ENCODE data around the gene TMEM212. TPM values are rescaled to one million over a fixed set of nuclear protein-coding genes. Genes with fewer than 3 reads are reported as not detected.

The TMEM212 gene
- total and polyA plus RNA-seq, 2 of the 13 experiments (the other 11 are each of a cell fraction or from before 2014, with no cell fraction given) = not detected

DNA sequence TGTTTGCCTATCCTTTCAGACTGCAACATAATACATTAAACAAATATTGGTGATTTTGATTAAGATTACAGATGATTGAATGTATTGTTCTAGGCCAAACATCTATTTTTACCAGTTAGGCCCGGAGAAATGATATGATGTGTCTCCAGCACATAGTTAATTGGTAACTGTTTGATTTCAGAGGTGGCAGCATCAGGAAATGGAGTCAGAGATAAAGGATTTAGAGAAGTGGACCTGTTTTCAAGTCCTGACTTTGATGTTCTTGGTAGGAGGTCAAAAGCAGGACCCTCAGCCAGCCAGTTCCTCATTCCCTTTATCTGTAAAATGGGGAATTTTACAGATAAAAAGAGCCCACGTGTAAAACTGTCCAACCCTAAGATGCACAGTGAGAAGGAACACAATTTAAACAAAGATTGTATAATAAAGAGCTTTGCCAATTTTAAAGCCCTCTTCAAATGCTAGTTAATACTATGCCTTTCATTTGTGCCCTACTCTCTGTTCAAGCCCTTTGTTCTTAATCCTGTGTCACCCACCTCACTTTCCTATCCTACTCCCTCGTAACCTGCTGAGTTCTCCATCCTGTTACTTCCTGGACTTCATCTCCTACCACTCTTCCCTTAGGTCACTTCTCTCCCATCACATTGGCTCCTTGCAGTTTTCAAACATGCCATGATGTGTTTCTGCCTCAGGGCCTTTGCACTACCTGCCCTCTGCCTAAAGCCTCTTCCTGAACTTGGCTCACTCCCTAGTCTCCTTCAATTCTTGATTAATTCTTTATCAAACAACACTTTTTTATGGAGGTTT lies 2.5 kb downstream of the TMEM212 start (continued):
- TF ChIP-seq, protein P1, sequence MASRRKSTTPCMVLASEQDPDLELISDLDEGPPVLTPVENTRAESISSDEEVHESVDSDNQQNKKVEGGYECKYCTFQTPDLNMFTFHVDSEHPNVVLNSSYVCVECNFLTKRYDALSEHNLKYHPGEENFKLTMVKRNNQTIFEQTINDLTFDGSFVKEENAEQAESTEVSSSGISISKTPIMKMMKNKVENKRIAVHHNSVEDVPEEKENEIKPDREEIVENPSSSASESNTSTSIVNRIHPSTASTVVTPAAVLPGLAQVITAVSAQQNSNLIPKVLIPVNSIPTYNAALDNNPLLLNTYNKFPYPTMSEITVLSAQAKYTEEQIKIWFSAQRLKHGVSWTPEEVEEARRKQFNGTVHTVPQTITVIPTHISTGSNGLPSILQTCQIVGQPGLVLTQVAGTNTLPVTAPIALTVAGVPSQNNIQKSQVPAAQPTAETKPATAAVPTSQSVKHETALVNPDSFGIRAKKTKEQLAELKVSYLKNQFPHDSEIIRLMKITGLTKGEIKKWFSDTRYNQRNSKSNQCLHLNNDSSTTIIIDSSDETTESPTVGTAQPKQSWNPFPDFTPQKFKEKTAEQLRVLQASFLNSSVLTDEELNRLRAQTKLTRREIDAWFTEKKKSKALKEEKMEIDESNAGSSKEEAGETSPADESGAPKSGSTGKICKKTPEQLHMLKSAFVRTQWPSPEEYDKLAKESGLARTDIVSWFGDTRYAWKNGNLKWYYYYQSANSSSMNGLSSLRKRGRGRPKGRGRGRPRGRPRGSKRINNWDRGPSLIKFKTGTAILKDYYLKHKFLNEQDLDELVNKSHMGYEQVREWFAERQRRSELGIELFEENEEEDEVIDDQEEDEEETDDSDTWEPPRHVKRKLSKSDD (CRISPR knock-in tag; IDR thresholded peaks at IDR 0.05; ENCODE audit: low read depth) = no peak
- TF ChIP-seq, protein P2, sequence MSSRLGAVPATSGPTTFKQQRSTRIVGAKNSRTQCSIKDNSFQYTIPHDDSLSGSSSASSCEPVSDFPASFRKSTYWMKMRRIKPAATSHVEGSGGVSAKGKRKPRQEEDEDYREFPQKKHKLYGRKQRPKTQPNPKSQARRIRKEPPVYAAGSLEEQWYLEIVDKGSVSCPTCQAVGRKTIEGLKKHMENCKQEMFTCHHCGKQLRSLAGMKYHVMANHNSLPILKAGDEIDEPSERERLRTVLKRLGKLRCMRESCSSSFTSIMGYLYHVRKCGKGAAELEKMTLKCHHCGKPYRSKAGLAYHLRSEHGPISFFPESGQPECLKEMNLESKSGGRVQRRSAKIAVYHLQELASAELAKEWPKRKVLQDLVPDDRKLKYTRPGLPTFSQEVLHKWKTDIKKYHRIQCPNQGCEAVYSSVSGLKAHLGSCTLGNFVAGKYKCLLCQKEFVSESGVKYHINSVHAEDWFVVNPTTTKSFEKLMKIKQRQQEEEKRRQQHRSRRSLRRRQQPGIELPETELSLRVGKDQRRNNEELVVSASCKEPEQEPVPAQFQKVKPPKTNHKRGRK (CRISPR knock-in tag; IDR thresholded peaks at IDR 0.05) = no peak
- TF ChIP-seq, protein P3, sequence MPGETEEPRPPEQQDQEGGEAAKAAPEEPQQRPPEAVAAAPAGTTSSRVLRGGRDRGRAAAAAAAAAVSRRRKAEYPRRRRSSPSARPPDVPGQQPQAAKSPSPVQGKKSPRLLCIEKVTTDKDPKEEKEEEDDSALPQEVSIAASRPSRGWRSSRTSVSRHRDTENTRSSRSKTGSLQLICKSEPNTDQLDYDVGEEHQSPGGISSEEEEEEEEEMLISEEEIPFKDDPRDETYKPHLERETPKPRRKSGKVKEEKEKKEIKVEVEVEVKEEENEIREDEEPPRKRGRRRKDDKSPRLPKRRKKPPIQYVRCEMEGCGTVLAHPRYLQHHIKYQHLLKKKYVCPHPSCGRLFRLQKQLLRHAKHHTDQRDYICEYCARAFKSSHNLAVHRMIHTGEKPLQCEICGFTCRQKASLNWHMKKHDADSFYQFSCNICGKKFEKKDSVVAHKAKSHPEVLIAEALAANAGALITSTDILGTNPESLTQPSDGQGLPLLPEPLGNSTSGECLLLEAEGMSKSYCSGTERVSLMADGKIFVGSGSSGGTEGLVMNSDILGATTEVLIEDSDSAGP (CRISPR knock-in tag; IDR thresholded peaks at IDR 0.05; ENCODE audit: borderline replicate concordance) = no peak
- TF ChIP-seq, protein P4, sequence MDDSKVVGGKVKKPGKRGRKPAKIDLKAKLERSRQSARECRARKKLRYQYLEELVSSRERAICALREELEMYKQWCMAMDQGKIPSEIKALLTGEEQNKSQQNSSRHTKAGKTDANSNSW (CRISPR knock-in tag; IDR thresholded peaks at IDR 0.05; ENCODE audit: borderline replicate concordance) = no peak
- TF ChIP-seq, protein P5, sequence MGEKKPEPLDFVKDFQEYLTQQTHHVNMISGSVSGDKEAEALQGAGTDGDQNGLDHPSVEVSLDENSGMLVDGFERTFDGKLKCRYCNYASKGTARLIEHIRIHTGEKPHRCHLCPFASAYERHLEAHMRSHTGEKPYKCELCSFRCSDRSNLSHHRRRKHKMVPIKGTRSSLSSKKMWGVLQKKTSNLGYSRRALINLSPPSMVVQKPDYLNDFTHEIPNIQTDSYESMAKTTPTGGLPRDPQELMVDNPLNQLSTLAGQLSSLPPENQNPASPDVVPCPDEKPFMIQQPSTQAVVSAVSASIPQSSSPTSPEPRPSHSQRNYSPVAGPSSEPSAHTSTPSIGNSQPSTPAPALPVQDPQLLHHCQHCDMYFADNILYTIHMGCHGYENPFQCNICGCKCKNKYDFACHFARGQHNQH (CRISPR knock-in tag; IDR thresholded peaks at IDR 0.05) = no peak
- TF ChIP-seq ZNF546 (CRISPR knock-in tag; conservative IDR thresholded peaks at IDR 0.05) (no peak), ZBTB42 (CRISPR knock-in tag; IDR thresholded peaks at IDR 0.05) (no peak), ZNF577 (CRISPR knock-in tag; IDR thresholded peaks at IDR 0.05; ENCODE audit: borderline replicate concordance, low read depth) (no peak), U2AF1 (optimal IDR thresholded peaks at IDR 0.05; ENCODE audit: low read depth, low read length) (no peak), ISL2 (CRISPR knock-in tag; IDR thresholded peaks at IDR 0.05) (peak; percentile 96), KAT8 (CRISPR knock-in tag; IDR thresholded peaks at IDR 0.05) (no peak), NCOA5 (CRISPR knock-in tag; IDR thresholded peaks at IDR 0.05) (no peak), ZNF749 (CRISPR knock-in tag; IDR thresholded peaks at IDR 0.05; ENCODE audit: borderline replicate concordance) (no peak)
- TF ChIP-seq, protein P6, sequence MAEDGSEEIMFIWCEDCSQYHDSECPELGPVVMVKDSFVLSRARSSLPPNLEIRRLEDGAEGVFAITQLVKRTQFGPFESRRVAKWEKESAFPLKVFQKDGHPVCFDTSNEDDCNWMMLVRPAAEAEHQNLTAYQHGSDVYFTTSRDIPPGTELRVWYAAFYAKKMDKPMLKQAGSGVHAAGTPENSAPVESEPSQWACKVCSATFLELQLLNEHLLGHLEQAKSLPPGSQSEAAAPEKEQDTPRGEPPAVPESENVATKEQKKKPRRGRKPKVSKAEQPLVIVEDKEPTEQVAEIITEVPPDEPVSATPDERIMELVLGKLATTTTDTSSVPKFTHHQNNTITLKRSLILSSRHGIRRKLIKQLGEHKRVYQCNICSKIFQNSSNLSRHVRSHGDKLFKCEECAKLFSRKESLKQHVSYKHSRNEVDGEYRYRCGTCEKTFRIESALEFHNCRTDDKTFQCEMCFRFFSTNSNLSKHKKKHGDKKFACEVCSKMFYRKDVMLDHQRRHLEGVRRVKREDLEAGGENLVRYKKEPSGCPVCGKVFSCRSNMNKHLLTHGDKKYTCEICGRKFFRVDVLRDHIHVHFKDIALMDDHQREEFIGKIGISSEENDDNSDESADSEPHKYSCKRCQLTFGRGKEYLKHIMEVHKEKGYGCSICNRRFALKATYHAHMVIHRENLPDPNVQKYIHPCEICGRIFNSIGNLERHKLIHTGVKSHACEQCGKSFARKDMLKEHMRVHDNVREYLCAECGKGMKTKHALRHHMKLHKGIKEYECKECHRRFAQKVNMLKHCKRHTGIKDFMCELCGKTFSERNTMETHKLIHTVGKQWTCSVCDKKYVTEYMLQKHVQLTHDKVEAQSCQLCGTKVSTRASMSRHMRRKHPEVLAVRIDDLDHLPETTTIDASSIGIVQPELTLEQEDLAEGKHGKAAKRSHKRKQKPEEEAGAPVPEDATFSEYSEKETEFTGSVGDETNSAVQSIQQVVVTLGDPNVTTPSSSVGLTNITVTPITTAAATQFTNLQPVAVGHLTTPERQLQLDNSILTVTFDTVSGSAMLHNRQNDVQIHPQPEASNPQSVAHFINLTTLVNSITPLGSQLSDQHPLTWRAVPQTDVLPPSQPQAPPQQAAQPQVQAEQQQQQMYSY (CRISPR knock-in tag; IDR thresholded peaks at IDR 0.05) = no peak
- TF ChIP-seq, protein P7, sequence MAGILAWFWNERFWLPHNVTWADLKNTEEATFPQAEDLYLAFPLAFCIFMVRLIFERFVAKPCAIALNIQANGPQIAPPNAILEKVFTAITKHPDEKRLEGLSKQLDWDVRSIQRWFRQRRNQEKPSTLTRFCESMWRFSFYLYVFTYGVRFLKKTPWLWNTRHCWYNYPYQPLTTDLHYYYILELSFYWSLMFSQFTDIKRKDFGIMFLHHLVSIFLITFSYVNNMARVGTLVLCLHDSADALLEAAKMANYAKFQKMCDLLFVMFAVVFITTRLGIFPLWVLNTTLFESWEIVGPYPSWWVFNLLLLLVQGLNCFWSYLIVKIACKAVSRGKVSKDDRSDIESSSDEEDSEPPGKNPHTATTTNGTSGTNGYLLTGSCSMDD (CRISPR knock-in tag; IDR thresholded peaks at IDR 0.05) = no peak

Measured in HepG2 (cell line).